MM.1S (cell line): ENCODE data around the gene SYNGR2.

Source experiments
- DNase-seq: peaks from one replicate; pipeline ENCODE4 v3.0.0-alpha.2; 2015
- H2AFZ ChIP-seq: fragments of 300-600 bp; sonication (generic); 2 replicates; pipeline ENCODE4 v1.6.0; 2016; ENCODE audit warnings: antibody characterized with exemption, low read length
- H3F3A ChIP-seq: fragments of 300-600 bp; sonication (generic); 2 replicates; pipeline ENCODE4 v1.6.1; 2016; ENCODE audit warnings: mild to moderate bottlenecking, antibody characterized with exemption, low read length, moderate library complexity, mixed read lengths; ENCODE audit not compliant: insufficient read depth
- H3K27ac ChIP-seq: fragments of 300-600 bp; sonication (generic); 2 replicates; pipeline ENCODE4 v1.5.1; 2016; ENCODE audit warnings: mild to moderate bottlenecking, low read length
- H3K27me3 ChIP-seq: fragments of 300-600 bp; sonication (generic); replicated peaks from 2 replicates; pipeline ENCODE4 v1.6.0; 2016; ENCODE audit warnings: low read length; ENCODE audit not compliant: insufficient read depth
- H3K36me3 ChIP-seq: fragments of 300-600 bp; sonication (generic); replicated peaks from 2 replicates; pipeline ENCODE4 v1.6.1; 2016; ENCODE audit warnings: mild to moderate bottlenecking, low read length, mixed read lengths; ENCODE audit not compliant: insufficient read depth
- H3K4me1 ChIP-seq: fragments of 300-600 bp; sonication (generic); 2 replicates; pipeline ENCODE4 v1.6.1; 2016; ENCODE audit warnings: low read length, mixed read lengths
- H3K4me2 ChIP-seq: fragments of 300-600 bp; sonication (generic); 2 replicates; pipeline ENCODE4 v1.6.0; 2016; ENCODE audit warnings: low read depth, low read length
- H3K4me3 ChIP-seq: fragments of 300-600 bp; sonication (generic); 2 replicates; pipeline ENCODE4 v1.5.1; 2016; ENCODE audit warnings: low read length, mixed read lengths
- H3K79me2 ChIP-seq: fragments of 300-600 bp; sonication (generic); 2 replicates; pipeline ENCODE4 v1.6.1; 2016; ENCODE audit warnings: mixed run types, low read length, mixed read lengths
- H3K9ac ChIP-seq: fragments of 300-600 bp; sonication (generic); 2 replicates; pipeline ENCODE4 v1.6.1; 2016; ENCODE audit warnings: low read length, mixed read lengths
- H3K9me2 ChIP-seq: fragments of 300-600 bp; sonication (generic); replicated peaks from 2 replicates; pipeline ENCODE4 v1.6.1; 2016; ENCODE audit warnings: mild to moderate bottlenecking, low read length, mixed read lengths; ENCODE audit not compliant: insufficient read depth
- H3K9me3 ChIP-seq: fragments of 300-600 bp; sonication (generic); replicated peaks from 2 replicates; pipeline ENCODE4 v1.6.1; 2016; ENCODE audit warnings: mild to moderate bottlenecking, low read length, mixed read lengths; ENCODE audit not compliant: insufficient read depth
- H4K20me1 ChIP-seq: fragments of 300-600 bp; sonication (generic); 2 replicates; pipeline ENCODE4 v1.6.1; 2016; ENCODE audit warnings: mild to moderate bottlenecking, low read length, moderate library complexity, mixed read lengths; ENCODE audit not compliant: insufficient read depth
- EZH2 ChIP-seq: fragments of 300-600 bp; sonication (generic); optimal IDR thresholded peaks from 2 replicates; pipeline ENCODE3; 2017; ENCODE audit warnings: low read depth, mild to moderate bottlenecking, antibody characterized with exemption, low read length, mixed read lengths
- EZH2phosphoT487 ChIP-seq: fragments of 300-600 bp; sonication (generic); IDR thresholded peaks from 2 replicates; pipeline ENCODE4 v1.6.1; 2018; ENCODE audit warnings: antibody characterized with exemption, low read length
- TF ChIP-seq, protein P1 (sequence below): fragments of 300-600 bp; sonication (generic); IDR thresholded peaks from 2 replicates; pipeline ENCODE4 v1.5.1; 2016; ENCODE audit warnings: antibody characterized with exemption, low read length, mixed read lengths

SYNGR2 gene

DNA sequence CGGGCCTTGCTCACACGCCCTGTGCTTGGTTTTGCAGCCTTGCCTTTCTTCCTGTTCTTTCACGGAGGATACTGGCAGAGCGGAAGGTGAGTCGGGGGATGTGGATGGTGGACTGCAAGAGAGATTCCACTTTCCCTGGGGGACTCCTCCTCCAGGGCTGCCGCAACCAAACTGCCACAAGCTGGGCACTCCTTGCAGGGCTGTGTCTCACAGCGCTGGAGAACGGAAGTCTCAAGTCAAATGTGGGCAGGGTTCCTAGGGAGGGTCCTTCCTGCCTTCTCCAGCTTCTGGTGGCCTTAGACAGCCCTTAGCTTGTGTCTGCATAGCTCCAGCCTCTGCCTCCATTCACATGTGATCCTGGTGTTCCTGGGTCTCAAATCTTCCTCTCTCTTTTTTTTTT lies 34.3 kb downstream of the SYNGR2 start:
- Histone ChIP-seq H3K9me2 (no peaks in the 10 kb centered on the region), H2AFZ (no peak overlapping the region), H3K4me1 (no peaks in the 10 kb centered on the region), H3K27ac (no peak overlapping the region), H3K4me2 (no peak overlapping the region), H3F3A (no peaks in the 10 kb centered on the region), H3K27me3 (no peaks in the 10 kb centered on the region), H3K4me3 (no peak overlapping the region), H3K9me3 (no peaks in the 10 kb centered on the region), H3K79me2 (no peaks in the 10 kb centered on the region), H3K36me3 (no peaks in the 10 kb centered on the region), H3K9ac (no peak overlapping the region), H4K20me1 (no peaks in the 10 kb centered on the region)
- DNase-seq, result no peak
- TF ChIP-seq, protein P1, sequence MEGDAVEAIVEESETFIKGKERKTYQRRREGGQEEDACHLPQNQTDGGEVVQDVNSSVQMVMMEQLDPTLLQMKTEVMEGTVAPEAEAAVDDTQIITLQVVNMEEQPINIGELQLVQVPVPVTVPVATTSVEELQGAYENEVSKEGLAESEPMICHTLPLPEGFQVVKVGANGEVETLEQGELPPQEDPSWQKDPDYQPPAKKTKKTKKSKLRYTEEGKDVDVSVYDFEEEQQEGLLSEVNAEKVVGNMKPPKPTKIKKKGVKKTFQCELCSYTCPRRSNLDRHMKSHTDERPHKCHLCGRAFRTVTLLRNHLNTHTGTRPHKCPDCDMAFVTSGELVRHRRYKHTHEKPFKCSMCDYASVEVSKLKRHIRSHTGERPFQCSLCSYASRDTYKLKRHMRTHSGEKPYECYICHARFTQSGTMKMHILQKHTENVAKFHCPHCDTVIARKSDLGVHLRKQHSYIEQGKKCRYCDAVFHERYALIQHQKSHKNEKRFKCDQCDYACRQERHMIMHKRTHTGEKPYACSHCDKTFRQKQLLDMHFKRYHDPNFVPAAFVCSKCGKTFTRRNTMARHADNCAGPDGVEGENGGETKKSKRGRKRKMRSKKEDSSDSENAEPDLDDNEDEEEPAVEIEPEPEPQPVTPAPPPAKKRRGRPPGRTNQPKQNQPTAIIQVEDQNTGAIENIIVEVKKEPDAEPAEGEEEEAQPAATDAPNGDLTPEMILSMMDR, result no peak
- TF ChIP-seq EZH2phosphoT487 (no peak), EZH2 (no peak)

DNA sequence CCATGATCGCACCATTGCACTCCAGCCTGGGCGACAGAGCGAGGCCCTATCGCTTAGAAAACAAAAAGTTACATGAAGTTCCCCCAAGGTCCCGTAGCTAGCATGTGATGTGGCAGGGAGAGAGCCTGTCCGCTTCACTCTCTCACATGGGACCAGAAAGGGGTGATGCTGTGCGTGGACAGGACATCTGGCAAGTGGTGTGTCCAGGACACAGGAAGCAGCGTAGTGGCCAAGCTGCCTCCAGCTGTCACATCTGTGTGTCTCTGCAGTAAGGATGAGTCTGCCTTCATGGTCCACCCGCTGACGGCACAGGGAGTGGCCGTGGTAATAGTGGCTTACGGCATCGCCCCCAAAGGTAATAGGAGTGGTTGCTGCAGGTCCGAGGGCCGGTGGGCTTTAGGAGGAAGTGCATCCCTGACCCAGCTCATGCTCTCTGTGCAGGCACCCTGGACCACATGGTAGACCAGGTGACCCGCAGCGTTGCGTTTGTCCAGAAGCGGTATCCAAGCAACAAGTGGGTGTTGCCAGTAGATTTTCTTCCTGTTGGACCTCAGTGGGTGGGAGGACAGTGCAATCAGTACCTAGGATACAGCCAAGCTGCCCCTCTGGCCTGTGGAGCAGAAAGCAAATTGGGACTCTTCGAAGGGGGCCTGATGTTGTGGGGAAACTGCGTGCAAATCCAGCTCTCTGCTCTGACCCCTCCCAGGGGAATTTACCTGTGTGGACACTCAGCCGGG lies 36.2 kb downstream of the SYNGR2 start:
- no peak overlapping the region for H3K27ac ChIP-seq
- H3K79me2 ChIP-seq, result no peaks in the 10 kb centered on the region
- H3K36me3 ChIP-seq, result no peaks in the 10 kb centered on the region
- H3K4me3 ChIP-seq, result no peak overlapping the region
- no peaks in the 10 kb centered on the region for H4K20me1 ChIP-seq
- H3K4me2 ChIP-seq, result no peak overlapping the region
- H3K4me1 ChIP-seq, result no peaks in the 10 kb centered on the region
- no peaks in the 10 kb centered on the region for H3K9me2 ChIP-seq
- H3K27me3 ChIP-seq, result no peaks in the 10 kb centered on the region
- H3F3A ChIP-seq, result no peaks in the 10 kb centered on the region
- TF ChIP-seq, protein P1, result no peak
- no peak for TF ChIP-seq EZH2phosphoT487
- no peak for TF ChIP-seq EZH2
- no peak overlapping the region for H2AFZ ChIP-seq
- no peak for DNase-seq
- no peaks in the 10 kb centered on the region for H3K9me3 ChIP-seq
- no peak overlapping the region for H3K9ac ChIP-seq

DNA sequence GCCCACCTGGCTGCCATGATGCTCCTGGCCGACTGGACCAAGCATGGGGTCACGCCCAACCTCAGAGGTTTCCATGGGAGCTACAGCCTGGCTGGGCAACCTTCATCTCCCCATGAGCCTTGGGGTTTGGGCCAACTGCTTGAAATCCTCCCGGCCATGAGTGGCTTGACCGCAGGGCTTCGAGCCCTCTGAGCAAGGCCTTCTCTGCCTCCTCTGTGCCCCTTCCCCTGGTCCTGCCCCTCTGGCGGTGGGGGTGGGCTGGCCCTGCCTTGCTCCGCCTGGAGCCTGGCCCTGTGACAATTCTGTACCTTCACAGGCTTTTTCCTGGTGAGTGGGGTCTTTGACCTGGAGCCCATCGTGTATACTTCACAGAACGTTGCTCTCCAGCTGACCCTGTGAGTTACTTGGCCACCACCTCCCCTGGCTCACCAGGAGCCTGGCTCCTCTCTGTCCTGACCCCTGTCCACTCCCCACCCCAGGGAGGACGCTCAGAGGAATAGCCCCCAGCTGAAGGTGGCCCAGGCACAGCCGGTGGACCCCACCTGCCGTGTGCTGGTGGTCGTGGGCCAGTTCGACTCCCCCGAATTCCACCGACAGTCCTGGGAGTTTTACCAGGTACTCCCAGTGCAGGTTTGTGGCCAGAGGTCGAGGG lies 36.9 kb downstream of the SYNGR2 start:
- TF ChIP-seq EZH2 (no peak), EZH2phosphoT487 (no peak)
- TF ChIP-seq, protein P1, result no peak
- Histone ChIP-seq H3K27ac (no peak overlapping the region), H3K9ac (no peak overlapping the region), H4K20me1 (no peaks in the 10 kb centered on the region), H3K9me2 (no peaks in the 10 kb centered on the region), H3K36me3 (no peaks in the 10 kb centered on the region), H3K4me1 (no peaks in the 10 kb centered on the region), H2AFZ (no peak overlapping the region), H3K9me3 (no peaks in the 10 kb centered on the region), H3F3A (no peaks in the 10 kb centered on the region), H3K4me2 (no peak overlapping the region), H3K4me3 (no peak overlapping the region), H3K27me3 (no peaks in the 10 kb centered on the region), H3K79me2 (no peaks in the 10 kb centered on the region)
- DNase-seq, result no peak
